Stimulated activated CD8-positive, alpha-beta memory T cell treated with anti-CD3 and anti-CD28 coated beads, Interleukin-15, amount 100 ng/mL, for 1 hour (primary cell): ENCODE measurements around the gene TACSTD2.
"Not testable (repeated sequence)": the region's sequence is repeated elsewhere in the genome, so short reads cannot be mapped to it uniquely, and the experiment has no call there.

Source experiments
- DNase-seq: peaks from one replicate; pipeline ENCODE4 v3.0.0-alpha.2; 2020; ENCODE audit warnings: low read depth

Gene TACSTD2

GRCh38 chr1:58587667-58588066 is 10.6 kb upstream of the TACSTD2 start:
- no peak for DNase-seq

DNA sequence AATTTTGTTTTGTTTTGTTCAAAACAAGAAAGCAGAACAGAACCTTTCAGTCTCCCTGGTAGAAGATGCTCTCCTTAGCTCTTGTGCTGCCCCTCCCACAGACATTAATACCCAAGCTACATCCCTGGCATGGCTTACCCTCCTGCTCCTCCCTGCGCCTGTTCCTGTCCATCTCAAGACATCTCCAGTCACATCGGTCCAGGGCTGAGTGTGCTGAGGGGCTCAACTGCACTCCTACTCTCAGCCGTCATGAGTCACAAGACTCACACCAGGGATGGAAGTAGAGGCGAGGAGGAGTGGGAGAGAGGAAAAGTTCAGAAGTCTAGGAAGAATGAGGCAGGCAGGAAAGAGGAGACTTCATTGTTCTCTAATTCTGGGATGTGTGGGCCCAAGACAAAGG is 9.2 kb upstream of the TACSTD2 start:
- no peak for DNase-seq

GRCh38 chr1:58585581-58586151 is 8.6 kb upstream of the TACSTD2 start:
- no peak for DNase-seq

DNA sequence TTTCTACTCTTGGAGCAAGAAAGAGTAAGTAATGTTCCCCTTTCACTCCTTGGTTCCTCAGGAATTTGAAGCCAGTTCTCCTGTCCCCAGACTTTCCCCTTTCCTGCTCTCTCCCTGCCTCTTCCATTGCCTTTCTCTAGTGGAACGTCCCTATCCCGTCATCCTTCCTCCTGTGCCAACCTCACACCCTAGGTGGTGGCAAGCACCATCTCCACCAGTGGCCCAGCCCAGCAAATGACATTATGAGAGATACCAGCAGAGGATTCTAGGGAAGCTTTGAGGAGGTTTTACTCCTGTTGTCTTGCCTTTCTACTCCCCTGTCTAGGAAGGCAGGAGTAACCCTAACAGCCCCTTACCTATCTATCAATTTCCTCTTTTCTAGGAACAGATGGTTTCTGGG is 8.1 kb upstream of the TACSTD2 start:
- no peak for DNase-seq

DNA sequence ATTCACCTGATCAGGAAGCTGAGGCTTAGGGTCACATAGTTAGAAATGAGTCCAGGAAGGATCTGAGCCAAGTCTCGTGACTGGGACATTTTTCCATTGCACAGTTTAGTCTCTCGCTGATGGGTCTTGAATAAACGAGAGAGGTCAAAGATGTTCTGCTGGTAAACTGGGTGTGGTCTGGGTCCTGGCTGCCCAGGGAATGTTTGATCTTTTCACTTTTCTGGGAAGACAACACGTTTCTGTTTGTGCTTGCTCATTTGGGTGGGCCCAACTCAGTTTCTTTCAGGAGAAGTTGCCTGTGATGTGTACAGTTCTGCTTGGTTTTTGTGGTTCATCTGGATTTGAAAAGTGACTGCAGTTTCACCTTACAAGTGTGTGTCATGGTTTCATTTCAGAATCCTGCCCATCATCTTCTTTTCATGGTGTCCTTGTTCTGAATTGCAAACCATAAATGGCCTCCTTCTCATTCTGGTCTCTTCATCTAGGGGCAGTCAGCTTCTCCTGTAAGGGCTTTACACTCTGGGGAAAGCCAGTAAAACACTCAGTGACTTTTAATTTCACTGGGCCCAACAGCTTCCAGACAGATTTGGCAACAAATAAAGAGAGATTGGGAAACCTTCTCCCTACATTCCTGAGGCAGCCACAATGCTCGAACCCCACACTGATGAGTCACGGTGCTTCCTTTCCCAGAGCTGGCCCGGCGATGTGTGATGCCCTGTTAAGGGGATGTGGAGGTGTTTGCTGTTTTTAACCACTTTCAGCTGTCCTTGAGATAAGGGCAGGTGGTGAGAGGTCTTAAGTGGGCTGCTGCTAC is 7.2 kb upstream of the TACSTD2 start:
- DNase-seq = no peak

- no peak for DNase-seq
Observed at GRCh38 chr1:58583496-58583895, 6.4 kb upstream of the TACSTD2 start.

DNA sequence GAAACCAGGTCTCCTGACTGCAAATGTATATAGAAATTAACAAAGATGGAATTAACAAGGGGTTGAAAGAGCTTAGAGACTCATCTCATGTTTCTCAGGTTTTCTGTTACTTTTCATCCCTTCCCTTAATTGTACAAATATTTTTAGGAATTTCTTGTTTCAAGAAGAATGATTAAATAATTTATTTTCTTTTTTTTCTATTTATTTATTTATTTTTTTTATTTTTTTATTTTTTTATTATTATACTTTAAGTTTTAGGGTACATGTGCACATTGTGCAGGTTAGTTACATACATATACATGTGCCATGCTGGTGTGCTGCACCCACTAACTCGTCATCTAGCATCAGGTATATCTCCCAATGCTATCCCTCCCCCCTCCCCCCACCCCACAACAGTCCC is 5.1 kb upstream of the TACSTD2 start:
- not testable (repeated sequence) for DNase-seq

DNA sequence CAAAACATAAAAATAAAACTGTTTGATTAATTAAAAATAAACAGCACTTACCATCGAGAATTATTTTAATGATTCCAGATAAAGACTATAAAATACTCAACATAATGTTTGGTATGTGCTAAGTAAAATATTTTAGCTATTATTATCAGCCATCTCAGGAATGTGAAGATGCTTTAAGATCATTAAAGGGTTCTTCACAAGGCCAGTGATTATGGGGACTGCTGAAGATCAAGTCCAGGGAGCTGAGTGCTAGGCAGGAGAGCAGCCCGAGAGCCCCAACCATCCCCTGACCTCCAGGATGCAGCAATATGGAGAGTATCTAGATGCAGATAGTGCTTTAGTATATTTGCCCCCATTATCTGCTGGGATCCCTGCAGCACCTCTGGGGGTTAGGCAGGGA is 4.6 kb upstream of the TACSTD2 start:
- DNase-seq = no peak

- DNase-seq = no peak
Observed at GRCh38 chr1:58580186-58580585, 3.1 kb upstream of the TACSTD2 start.

DNA sequence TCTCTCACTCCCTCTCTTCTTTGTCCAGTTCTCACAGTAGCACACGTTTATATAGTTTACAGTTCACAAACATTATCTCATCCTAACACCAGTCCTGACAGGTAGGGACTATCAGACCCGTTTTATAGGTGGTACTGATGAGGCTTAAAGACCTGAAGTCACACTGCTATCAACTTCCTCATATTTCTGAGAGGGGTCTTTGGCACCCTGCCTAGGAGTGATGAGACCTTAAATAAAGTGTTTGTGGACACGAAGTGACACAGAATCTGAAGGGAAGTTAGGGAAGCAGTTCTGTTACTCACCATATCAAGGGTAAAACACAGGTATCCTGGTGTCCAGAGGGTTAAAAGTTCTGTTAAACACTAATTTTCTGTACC is 590 bp upstream of the TACSTD2 start:
- DNase-seq = no peak

GRCh38 chr1:58576325-58576726 is 726 bp downstream of the TACSTD2 start:
- DNase-seq = no peak

GRCh38 chr1:58575551-58576324 is 1.3 kb downstream of the TACSTD2 start:
- DNase-seq = no peak

GRCh38 chr1:58574816-58575215 is 2.2 kb downstream of the TACSTD2 start:
- DNase-seq = no peak

- no peak for DNase-seq
Observed at GRCh38 chr1:58573705-58574591, 3.1 kb downstream of the TACSTD2 start.

DNA sequence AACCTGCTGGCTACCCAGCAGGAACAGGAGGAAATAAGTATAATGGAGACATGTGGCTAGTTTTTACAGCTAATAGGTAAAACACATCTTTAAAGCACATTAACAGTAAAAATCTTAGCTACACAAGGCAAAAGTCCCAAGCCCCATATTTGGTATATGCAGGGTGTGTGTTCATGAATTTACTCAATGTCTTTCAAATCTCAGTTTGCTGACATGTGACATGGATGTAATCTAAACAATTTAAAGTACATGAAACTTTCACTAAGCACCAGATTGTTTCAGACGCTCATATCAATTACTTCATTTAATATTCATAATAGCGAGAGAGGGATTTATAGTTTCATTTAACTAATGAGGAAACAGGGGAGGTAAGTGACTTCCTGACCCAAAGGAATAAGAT is 3.9 kb downstream of the TACSTD2 start:
- no peak for DNase-seq

DNA sequence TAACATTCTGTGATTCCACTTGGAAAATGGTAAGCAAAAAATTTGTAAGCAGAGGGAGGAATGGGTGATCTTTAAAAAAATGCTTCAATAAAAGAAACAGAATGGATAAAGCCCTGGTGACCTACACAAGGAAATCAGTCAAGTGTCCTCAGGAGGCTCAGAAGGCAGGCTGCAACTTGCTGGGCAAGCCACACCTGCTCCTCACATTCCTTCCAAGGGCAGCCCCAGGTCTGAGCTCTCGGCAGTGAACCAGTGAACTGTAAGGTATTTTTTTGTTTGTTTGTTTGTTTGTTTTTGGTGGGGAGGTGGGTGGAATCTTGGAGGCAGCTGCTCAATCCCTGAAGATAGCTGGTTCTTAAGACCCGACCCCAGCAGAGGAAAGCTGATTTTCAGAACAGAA is 4.4 kb downstream of the TACSTD2 start:
- DNase-seq = no peak

GRCh38 chr1:58571616-58572015 is 5.4 kb downstream of the TACSTD2 start:
- no peak for DNase-seq

- DNase-seq = no peak
Observed at GRCh38 chr1:58570817-58571216, 6.2 kb downstream of the TACSTD2 start.

DNA sequence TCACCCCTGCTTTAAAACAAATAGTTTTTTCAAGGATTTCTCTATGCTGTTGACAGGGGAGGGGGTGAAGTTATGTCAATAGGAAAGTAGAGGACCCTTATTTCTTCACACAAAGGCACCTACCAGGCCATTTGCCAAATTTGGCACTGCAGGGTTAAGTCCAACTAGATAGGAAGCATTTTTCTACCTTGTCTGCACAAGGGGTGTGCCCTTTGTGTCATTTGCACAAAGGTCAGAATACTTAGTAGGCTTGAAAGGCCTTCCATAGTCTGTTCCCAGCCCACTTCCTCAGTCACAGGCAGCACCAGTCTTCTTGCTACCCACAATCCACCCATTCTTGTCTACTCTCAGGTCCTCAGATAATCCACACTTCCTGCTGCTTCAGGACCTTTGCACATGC is 7.0 kb downstream of the TACSTD2 start:
- DNase-seq = no peak

DNA sequence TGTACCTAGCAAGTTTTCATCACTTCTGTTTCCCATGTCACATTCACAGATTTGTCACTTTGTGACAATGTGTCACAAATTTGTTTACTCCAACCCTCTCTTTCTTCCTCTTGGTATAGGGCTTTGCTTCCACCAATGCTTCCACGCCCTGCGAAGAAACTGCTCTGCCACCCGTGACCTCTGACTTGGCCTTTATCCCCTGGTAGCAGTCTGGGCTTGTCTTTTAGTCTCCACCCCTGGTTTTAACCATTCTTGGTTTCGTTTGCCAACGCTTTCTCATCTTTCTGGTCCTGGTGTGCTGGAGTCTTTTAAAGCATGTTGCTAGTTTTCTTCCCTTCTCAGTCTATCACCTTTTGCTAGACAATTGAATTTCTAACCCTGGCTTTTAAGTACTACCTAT is 8.1 kb downstream of the TACSTD2 start:
- DNase-seq = no peak

- no peak for DNase-seq
Observed at GRCh38 chr1:58568271-58568860, 8.7 kb downstream of the TACSTD2 start.

DNA sequence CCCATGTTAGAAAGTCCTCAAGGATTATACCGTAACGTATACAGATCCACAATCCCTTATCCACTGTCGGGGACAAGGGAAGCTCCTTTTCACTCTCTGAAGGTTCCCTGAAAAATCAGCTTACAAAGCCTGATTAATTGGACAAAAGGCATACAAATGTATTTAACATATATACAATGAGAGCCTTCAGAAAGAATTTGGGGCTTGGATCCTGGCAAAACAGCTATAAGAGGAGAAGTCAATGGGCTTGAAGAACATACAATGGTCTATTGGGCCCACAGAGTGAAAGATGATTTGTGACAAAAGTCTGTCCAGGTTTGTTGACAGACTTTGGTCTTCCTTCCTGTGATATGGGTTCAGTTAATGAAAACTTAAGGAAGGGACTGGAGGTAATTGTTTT is 10.7 kb downstream of the TACSTD2 start:
- no peak for DNase-seq
